PFSK-1 (cell line): ENCODE results near the gene NRP1.

Source experiments
- POLR2AphosphoS5 ChIP-seq: IDR thresholded peaks from 2 replicates; pipeline ENCODE4 v1.6.1; 2012; ENCODE audit warnings: low read depth, mild to moderate bottlenecking, control low read depth, low read length, moderate library complexity
- REST ChIP-seq, 2 experiments: IDR thresholded peaks; 2 replicates each; pipeline versions ENCODE4 v1.6.1 to v1.8.0; 2011 to 2012; ENCODE audit warnings: low read depth in 2 of 2, low read length in 2 of 2, control low read depth in 1 of 2, inconsistent platforms in 1 of 2, mild to moderate bottlenecking in 1 of 2, moderate library complexity in 1 of 2; ENCODE audit not compliant: insufficient read depth in 1 of 2
- TAF1 ChIP-seq: IDR thresholded peaks from 2 replicates; pipeline ENCODE4 v1.6.1; 2012; ENCODE audit warnings: low read length, control low read depth, borderline replicate concordance; ENCODE audit not compliant: insufficient read depth

- TF ChIP-seq TAF1 (no peak), REST (IDR thresholded peaks at IDR 0.05; ENCODE audit: insufficient read depth in 1 of 2, low read depth in 2 of 2, low read length in 2 of 2) (no peak), POLR2AphosphoS5 (no peak)
Measured at GRCh38 chr10:33245343-33245742, 89.1 kb downstream of the NRP1 start.
